HepG2 (cell line): ENCODE data around the gene SLC9B2. TPM values are rescaled to one million over a fixed set of nuclear protein-coding genes. Genes with fewer than 3 reads are reported as not detected.
A peak's percentile ranks its signal among the peaks of the same experiment; 100 is the strongest.

Source experiments
- CAMTA2 ChIP-seq: sonication (generic); formaldehyde crosslinking; IDR thresholded peaks from 2 replicates; pipeline ENCODE4 v1.4.0; 2020; ENCODE audit warnings: mild to moderate bottlenecking, missing genetic modification reagents, borderline replicate concordance
- CBX1 ChIP-seq: IDR thresholded peaks from one replicate; pipeline ENCODE4 v1.6.1; 2016; ENCODE audit warnings: antibody characterized with exemption, low read depth
- DNMT3B ChIP-seq: conservative IDR thresholded peaks from 2 replicates; pipeline ENCODE4 v1.6.1; 2016; ENCODE audit warnings: missing biosample characterization, control low read depth
- GZF1 ChIP-seq: sonication (generic); formaldehyde crosslinking; IDR thresholded peaks from 2 replicates; pipeline ENCODE4 v1.5.1; 2020; ENCODE audit warnings: mild to moderate bottlenecking, missing genetic modification reagents
- HIC2 ChIP-seq: sonication (generic); formaldehyde crosslinking; IDR thresholded peaks from 2 replicates; pipeline ENCODE4 v1.9.0; 2022; ENCODE audit warnings: low read depth, missing genetic modification reagents
- HIVEP1 ChIP-seq: sonication (generic); formaldehyde crosslinking; IDR thresholded peaks from 2 replicates; pipeline ENCODE4 v1.4.0; 2020; ENCODE audit warnings: mild to moderate bottlenecking, missing genetic modification reagents
- HNRNPH1 ChIP-seq: fragments of 200-400 bp; formaldehyde crosslinking; optimal IDR thresholded peaks from 2 replicates; pipeline ENCODE3; 2017; ENCODE audit warnings: mild to moderate bottlenecking, low read depth, low read length
- JARID2 ChIP-seq: sonication (generic); formaldehyde crosslinking; IDR thresholded peaks from 2 replicates; pipeline ENCODE4 v1.8.1; 2023; ENCODE audit warnings: missing genetic modification reagents, inconsistent platforms; ENCODE audit not compliant: insufficient replicate concordance
- MED8 ChIP-seq: sonication (generic); formaldehyde crosslinking; IDR thresholded peaks from 2 replicates; pipeline ENCODE4 v1.8.1; 2023; ENCODE audit warnings: mild to moderate bottlenecking, missing genetic modification reagents; ENCODE audit not compliant: insufficient replicate concordance
- MTA1 ChIP-seq: sonication (generic); formaldehyde crosslinking; IDR thresholded peaks from 2 replicates; pipeline ENCODE4 v1.4.0; 2020; ENCODE audit warnings: missing genetic modification reagents, mild to moderate bottlenecking, borderline replicate concordance
- RARA ChIP-seq: IDR thresholded peaks from 2 replicates; pipeline ENCODE4 v1.6.1; 2016; ENCODE audit warnings: missing genetic modification reagents, missing compliant biosample characterization
- RXRB ChIP-seq: IDR thresholded peaks from 2 replicates; pipeline ENCODE4 v1.6.1; 2016; ENCODE audit warnings: borderline replicate concordance, missing genetic modification reagents, missing compliant biosample characterization
- SIN3B ChIP-seq: fragments of 150-350 bp; IDR thresholded peaks from 2 replicates; pipeline ENCODE4 v1.6.1; 2014; ENCODE audit warnings: low read length
- UBTF ChIP-seq: sonication (generic); formaldehyde crosslinking; IDR thresholded peaks from 2 replicates; pipeline ENCODE4 v1.4.0; 2020; ENCODE audit warnings: mild to moderate bottlenecking, missing genetic modification reagents
- ZFAT ChIP-seq: sonication (generic); formaldehyde crosslinking; conservative IDR thresholded peaks from 2 replicates; pipeline ENCODE4 v1.8.1; 2023; ENCODE audit warnings: missing genetic modification reagents, inconsistent platforms
- ZNF235 ChIP-seq: sonication (generic); formaldehyde crosslinking; IDR thresholded peaks from 2 replicates; pipeline ENCODE4 v1.8.1; 2023; ENCODE audit warnings: mild to moderate bottlenecking, missing genetic modification reagents, borderline replicate concordance
- ZNF44 ChIP-seq: sonication (generic); formaldehyde crosslinking; IDR thresholded peaks from 2 replicates; pipeline ENCODE4 v1.5.1; 2020; ENCODE audit warnings: mild to moderate bottlenecking, missing genetic modification reagents
- ZNF451 ChIP-seq: sonication (generic); formaldehyde crosslinking; IDR thresholded peaks from 2 replicates; pipeline ENCODE4 v1.5.0; 2020; ENCODE audit warnings: mild to moderate bottlenecking, missing genetic modification reagents
- ZNF576 ChIP-seq: sonication (generic); formaldehyde crosslinking; IDR thresholded peaks from 2 replicates; pipeline ENCODE4 v1.4.0; 2020; ENCODE audit warnings: mild to moderate bottlenecking, missing genetic modification reagents
- ZNF678 ChIP-seq: sonication (generic); formaldehyde crosslinking; IDR thresholded peaks from 2 replicates; pipeline ENCODE4 v1.4.0; 2020; ENCODE audit warnings: mild to moderate bottlenecking, missing genetic modification reagents
- ZNF687 ChIP-seq: sonication (generic); formaldehyde crosslinking; IDR thresholded peaks from 2 replicates; pipeline ENCODE4 v1.5.1; 2020; ENCODE audit warnings: mild to moderate bottlenecking, missing genetic modification reagents, moderate library complexity
- polyA plus RNA-seq, 8 experiments: library from polyadenylated mRNA; depleted of rRNA in 3 of 8; stranded (reverse) in 7 of 8; unstranded in 1 of 8; fragments of >200 nt; fragmentation: Illumina TruSeq in 4 of 8; extraction: Trizol in 4 of 8; gene quantifications; 2 replicates each; pipeline versions ENCODE4 v1.2.1 to v1.2.3, GENCODE V29; 2011 to 2016; ENCODE audit warnings: low read depth in 4 of 8, missing spikeins in 1 of 8, mixed read lengths in 1 of 8; ENCODE audit not compliant: insufficient read depth in 1 of 8
- total RNA-seq, 5 experiments: library from RNA; depleted of rRNA; stranded (reverse); fragments of >200 nt; fragmentation: Illumina TruSeq; extraction: Trizol; gene quantifications; 2 replicates each; pipeline ENCODE4 v1.2.3, GENCODE V29; 2016; ENCODE audit warnings: low read depth in 1 of 5

SLC9B2 gene
- total and polyA plus RNA-seq, 2 of the 13 experiments (the other 11 are each of a cell fraction or from before 2014, with no cell fraction given) = 23.5 to 38.5 TPM

- 0 out of 2 replicates have a peak, but pooled peaks have one; percentile 60 for TF ChIP-seq CAMTA2 (CRISPR knock-in tag)
- peak; percentile 48; the same call in 1 of the 2 replicates for TF ChIP-seq ZFAT (CRISPR knock-in tag)
- TF ChIP-seq ZNF687 (CRISPR knock-in tag) = peak; percentile 98
- no peak for TF ChIP-seq HNRNPH1
- TF ChIP-seq CBX1 = no peak
- TF ChIP-seq JARID2 (CRISPR knock-in tag) = peak; percentile 22
- no peak for TF ChIP-seq ZNF576
- no peak for TF ChIP-seq HIVEP1 (CRISPR knock-in tag)
- no peak for TF ChIP-seq GZF1 (CRISPR knock-in tag)
- no peak for TF ChIP-seq SIN3B
- TF ChIP-seq ZNF451 (CRISPR knock-in tag) = peak; percentile 74; the same call in 1 of the 2 replicates
- no peak for TF ChIP-seq MED8 (CRISPR knock-in tag)
- TF ChIP-seq RARA (CRISPR knock-in tag) = peak; percentile 21; the same call in 1 of the 2 replicates
- TF ChIP-seq ZNF235 = no peak
- peak; percentile 77; the same call in 1 of the 2 replicates for TF ChIP-seq MTA1 (CRISPR knock-in tag)
- peak; percentile 97 for TF ChIP-seq UBTF (CRISPR knock-in tag)
- 0 out of 2 replicates have a peak, but pooled peaks have one; percentile 14 for TF ChIP-seq DNMT3B (CRISPR knock-in tag)
- no peak for TF ChIP-seq ZNF44 (CRISPR knock-in tag)
- no peak for TF ChIP-seq RXRB
- TF ChIP-seq HIC2 (CRISPR knock-in tag) = no peak
- peak; percentile 72; the same call in 1 of the 2 replicates for TF ChIP-seq ZNF678 (CRISPR knock-in tag)
Observed at GRCh38 chr4:103075894-103076746, 441 bp downstream of the SLC9B2 start (continued).
